ENCODE data around the gene CDK13.

The CDK13 gene

GRCh38 chr7:40024048-40024447, 74.0 kb downstream of the CDK13 start:
- Mint-ChIP-seq H3K4me3 (no peak overlapping the region), H3K4me1 (peaks cover 32% of the 10 kb centered on the region), H3K36me3 (peaks cover 11% of the 10 kb centered on the region), H3K9me3 (no peaks in the 10 kb centered on the region), H3K27ac (no peak overlapping the region), H3K27me3 (no peaks in the 10 kb centered on the region)

GRCh38 chr7:40024841-40025240, 74.8 kb downstream of the CDK13 start:
- Mint-ChIP-seq H3K36me3 (peaks cover 11% of the 10 kb centered on the region), H3K27ac (no peak overlapping the region), H3K4me1 (peaks cover 32% of the 10 kb centered on the region), H3K27me3 (no peaks in the 10 kb centered on the region), H3K9me3 (no peaks in the 10 kb centered on the region), H3K4me3 (no peak overlapping the region)

GRCh38 chr7:40027545-40027944, 77.5 kb downstream of the CDK13 start:
- Mint-ChIP-seq H3K27ac (no peak overlapping the region), H3K9me3 (no peaks in the 10 kb centered on the region), H3K27me3 (no peaks in the 10 kb centered on the region), H3K4me3 (no peak overlapping the region), H3K36me3 (peaks cover 14% of the 10 kb centered on the region), H3K4me1 (peaks cover 32% of the 10 kb centered on the region)

- peaks cover 30% of the 10 kb centered on the region for H3K4me1 Mint-ChIP-seq
- H3K27me3 Mint-ChIP-seq = no peaks in the 10 kb centered on the region
- no peaks in the 10 kb centered on the region for H3K9me3 Mint-ChIP-seq
- H3K27ac Mint-ChIP-seq = peak overlapping the region; percentile 31
- H3K4me3 Mint-ChIP-seq = no peak overlapping the region
- peaks cover 16% of the 10 kb centered on the region for H3K36me3 Mint-ChIP-seq
These were observed 83.8 kb downstream of the CDK13 start for GRCh38 chr7:40033826-40034225.

- peaks cover 12% of the 10 kb centered on the region for H3K4me1 Mint-ChIP-seq
- H3K27me3 Mint-ChIP-seq = no peaks in the 10 kb centered on the region
- H3K27ac Mint-ChIP-seq = no peak overlapping the region
- H3K9me3 Mint-ChIP-seq = no peaks in the 10 kb centered on the region
- H3K4me3 Mint-ChIP-seq = no peak overlapping the region
- H3K36me3 Mint-ChIP-seq = peaks cover 6% of the 10 kb centered on the region
These were observed 91.4 kb downstream of the CDK13 start for GRCh38 chr7:40041456-40041855.

GRCh38 chr7:40043164-40043563, 93.1 kb downstream of the CDK13 start:
- Mint-ChIP-seq H3K27ac (no peak overlapping the region), H3K36me3 (peaks cover 2% of the 10 kb centered on the region)

GRCh38 chr7:40047661-40048060, 97.6 kb downstream of the CDK13 start:
- Mint-ChIP-seq H3K27ac (no peak overlapping the region), H3K4me1 (peaks cover 8% of the 10 kb centered on the region), H3K4me3 (no peak overlapping the region), H3K9me3 (no peaks in the 10 kb centered on the region), H3K27me3 (no peaks in the 10 kb centered on the region), H3K36me3 (peaks cover 4% of the 10 kb centered on the region)

More at GRCh38 chr7:40043164-40043563, 93.1 kb downstream of the CDK13 start:
- peaks cover 4% of the 10 kb centered on the region for H3K4me1 Mint-ChIP-seq
- H3K9me3 Mint-ChIP-seq = no peaks in the 10 kb centered on the region
- H3K4me3 Mint-ChIP-seq = no peak overlapping the region
- H3K27me3 Mint-ChIP-seq = no peaks in the 10 kb centered on the region

GRCh38 chr7:40057292-40057691, 107.2 kb downstream of the CDK13 start:
- H3K4me3 Mint-ChIP-seq = no peak overlapping the region
- no peaks in the 10 kb centered on the region for H3K9me3 Mint-ChIP-seq
- peaks cover 19% of the 10 kb centered on the region for H3K4me1 Mint-ChIP-seq
- no peak overlapping the region for H3K27ac Mint-ChIP-seq
- H3K27me3 Mint-ChIP-seq = no peaks in the 10 kb centered on the region
- H3K36me3 Mint-ChIP-seq = peaks cover 7% of the 10 kb centered on the region

- Mint-ChIP-seq H3K9me3 (no peaks in the 10 kb centered on the region), H3K4me1 (peaks cover 14% of the 10 kb centered on the region), H3K4me3 (no peak overlapping the region), H3K36me3 (peaks cover 4% of the 10 kb centered on the region), H3K27me3 (no peaks in the 10 kb centered on the region), H3K27ac (no peak overlapping the region)
These were observed 108.0 kb downstream of the CDK13 start for GRCh38 chr7:40058026-40058425.

- Mint-ChIP-seq H3K27me3 (no peaks in the 10 kb centered on the region), H3K9me3 (no peaks in the 10 kb centered on the region), H3K4me1 (peaks cover 14% of the 10 kb centered on the region), H3K4me3 (no peak overlapping the region), H3K36me3 (peaks cover 4% of the 10 kb centered on the region), H3K27ac (no peak overlapping the region)
These were observed 108.6 kb downstream of the CDK13 start for GRCh38 chr7:40058636-40059035.

- Mint-ChIP-seq H3K4me3 (no peak overlapping the region), H3K27ac (no peak overlapping the region), H3K9me3 (no peaks in the 10 kb centered on the region), H3K27me3 (no peaks in the 10 kb centered on the region), H3K36me3 (peaks cover 4% of the 10 kb centered on the region), H3K4me1 (peaks cover 14% of the 10 kb centered on the region)
These were observed 109.0 kb downstream of the CDK13 start for GRCh38 chr7:40059057-40059456.

- no peaks in the 10 kb centered on the region for H3K27me3 Mint-ChIP-seq
- H3K36me3 Mint-ChIP-seq = peaks cover 6% of the 10 kb centered on the region
- peaks cover 11% of the 10 kb centered on the region for H3K4me1 Mint-ChIP-seq
- H3K4me3 Mint-ChIP-seq = no peak overlapping the region
- H3K27ac Mint-ChIP-seq = no peak overlapping the region
- H3K9me3 Mint-ChIP-seq = no peaks in the 10 kb centered on the region
These were observed 122.2 kb downstream of the CDK13 start for GRCh38 chr7:40072268-40072667.

GRCh38 chr7:40073239-40073638, 123.2 kb downstream of the CDK13 start:
- Mint-ChIP-seq H3K27me3 (no peaks in the 10 kb centered on the region), H3K27ac (no peak overlapping the region), H3K4me1 (peaks cover 11% of the 10 kb centered on the region)

GRCh38 chr7:40077849-40078248, 127.8 kb downstream of the CDK13 start:
- Mint-ChIP-seq H3K4me1 (peaks cover 7% of the 10 kb centered on the region), H3K4me3 (no peak overlapping the region), H3K36me3 (peaks cover 3% of the 10 kb centered on the region), H3K9me3 (no peaks in the 10 kb centered on the region), H3K27ac (no peak overlapping the region), H3K27me3 (no peaks in the 10 kb centered on the region)

More at GRCh38 chr7:40073239-40073638, 123.2 kb downstream of the CDK13 start:
- Mint-ChIP-seq H3K4me3 (no peak overlapping the region), H3K9me3 (no peaks in the 10 kb centered on the region), H3K36me3 (peaks cover 4% of the 10 kb centered on the region)

- H3K27me3 Mint-ChIP-seq = no peaks in the 10 kb centered on the region
- peaks cover 7% of the 10 kb centered on the region for H3K4me1 Mint-ChIP-seq
- no peak overlapping the region for H3K4me3 Mint-ChIP-seq
- peaks cover 12% of the 10 kb centered on the region for H3K36me3 Mint-ChIP-seq
- no peak overlapping the region for H3K27ac Mint-ChIP-seq
- H3K9me3 Mint-ChIP-seq = no peaks in the 10 kb centered on the region
These were observed 142.1 kb downstream of the CDK13 start for GRCh38 chr7:40092182-40092581.

- peaks cover 12% of the 10 kb centered on the region for H3K4me1 Mint-ChIP-seq
- H3K27ac Mint-ChIP-seq = no peak overlapping the region
- H3K27me3 Mint-ChIP-seq = no peaks in the 10 kb centered on the region
- no peak overlapping the region for H3K4me3 Mint-ChIP-seq
- no peaks in the 10 kb centered on the region for H3K9me3 Mint-ChIP-seq
- H3K36me3 Mint-ChIP-seq = peaks cover 9% of the 10 kb centered on the region
These were observed 143.7 kb downstream of the CDK13 start for GRCh38 chr7:40093631-40094350.

- H3K4me3 Mint-ChIP-seq = no peak overlapping the region
- H3K4me1 Mint-ChIP-seq = peaks cover 12% of the 10 kb centered on the region
- no peaks in the 10 kb centered on the region for H3K9me3 Mint-ChIP-seq
- H3K27ac Mint-ChIP-seq = no peak overlapping the region
- H3K36me3 Mint-ChIP-seq = peaks cover 7% of the 10 kb centered on the region
- no peaks in the 10 kb centered on the region for H3K27me3 Mint-ChIP-seq
These were observed 145.2 kb downstream of the CDK13 start for GRCh38 chr7:40095230-40095629.

All from activated naive CD4-positive, alpha-beta T cell treated with anti-CD3 and anti-CD28 coated beads, Interleukin-2, amount 50 U/mL, for 24 hours (primary cell).